Inflammatory macrophage (primary cell): ENCODE measurements around the gene REELD1.

Experiments used
- DNase-seq, 2 donors: peaks; one replicate each; pipeline ENCODE4 v3.0.0-alpha.2; 2020 to 2022
- total RNA-seq, 18 experiments: gene quantifications; one replicate each; lab custom pipeline; 2026; ENCODE audit warnings: mixed read lengths in 6 of 18, inconsistent platforms in 2 of 18; lab: John Stamatoyannopoulos, UW

Gene REELD1
- 0 to 0.18 (median 0) reads per million in 18 experiments for total RNA-seq

GRCh38 chr4:146214238-146214637 is at the start of gene REELD1:
Gene REELD1 (plus strand): TSS chr4:146214538. CDS start chr4:146216953, 2,415 bp downstream.
- no peak for DNase-seq

GRCh38 chr4:146165221-146165620 is 49.1 kb upstream of the REELD1 start:
- DNase-seq = no peak

- DNase-seq = no peak
Measured at GRCh38 chr4:146165840-146166239, 48.5 kb upstream of the REELD1 start.

- no peak for DNase-seq
Measured at GRCh38 chr4:146170149-146170548, 44.2 kb upstream of the REELD1 start.

- DNase-seq = peak; percentile 82 to 91
Measured at GRCh38 chr4:146175541-146176453, 38.5 kb upstream of the REELD1 start, which contains the start of gene LSM6. Gene LSM6 (plus strand): TSS chr4:146175718. CDS start chr4:146182922, 7,204 bp downstream.

- peak; percentile 11 to 14 for DNase-seq
Measured at GRCh38 chr4:146176891-146177290, 37.4 kb upstream of the REELD1 start.

GRCh38 chr4:146178126-146178525 is 36.2 kb upstream of the REELD1 start:
- DNase-seq = no peak

- DNase-seq = no peak
Measured at GRCh38 chr4:146179784-146180370, 34.5 kb upstream of the REELD1 start.

GRCh38 chr4:146182443-146182842 is 31.9 kb upstream of the REELD1 start:
- no peak for DNase-seq

- no peak for DNase-seq
Measured at GRCh38 chr4:146183209-146183608, 31.1 kb upstream of the REELD1 start.

GRCh38 chr4:146186041-146186440 is 28.3 kb upstream of the REELD1 start:
- DNase-seq = no peak

- no peak for DNase-seq
Measured at GRCh38 chr4:146186596-146186995, 27.7 kb upstream of the REELD1 start.

GRCh38 chr4:146190456-146190855 is 23.9 kb upstream of the REELD1 start:
- no peak for DNase-seq

- no peak for DNase-seq
Measured at GRCh38 chr4:146191766-146192458, 22.4 kb upstream of the REELD1 start.

- DNase-seq = no peak
Measured at GRCh38 chr4:146193628-146194027, 20.7 kb upstream of the REELD1 start.

GRCh38 chr4:146194212-146194611 is 20.1 kb upstream of the REELD1 start:
- no peak for DNase-seq

GRCh38 chr4:146202665-146203064 is 11.7 kb upstream of the REELD1 start:
- no peak for DNase-seq

- no peak for DNase-seq
Measured at GRCh38 chr4:146207410-146207809, 6.9 kb upstream of the REELD1 start.

GRCh38 chr4:146210890-146211289 is 3.4 kb upstream of the REELD1 start:
- DNase-seq = no peak

- no peak for DNase-seq
Measured at GRCh38 chr4:146211440-146211839, 2.9 kb upstream of the REELD1 start.

- no peak for DNase-seq
Measured at GRCh38 chr4:146212781-146213180, 1.6 kb upstream of the REELD1 start.

- no peak for DNase-seq
Measured at GRCh38 chr4:146222313-146222712, 8.0 kb downstream of the REELD1 start.

GRCh38 chr4:146224326-146224966 is 10.1 kb downstream of the REELD1 start:
- no peak for DNase-seq
